Glomerular visceral epithelial cell (primary cell): ENCODE measurements around the gene GJD3.

Source experiments
- DNase-seq: peaks from one replicate; pipeline ENCODE4 v3.0.0-alpha.2; 2016; ENCODE audit errors: extremely low spot score

The GJD3 gene

DNA sequence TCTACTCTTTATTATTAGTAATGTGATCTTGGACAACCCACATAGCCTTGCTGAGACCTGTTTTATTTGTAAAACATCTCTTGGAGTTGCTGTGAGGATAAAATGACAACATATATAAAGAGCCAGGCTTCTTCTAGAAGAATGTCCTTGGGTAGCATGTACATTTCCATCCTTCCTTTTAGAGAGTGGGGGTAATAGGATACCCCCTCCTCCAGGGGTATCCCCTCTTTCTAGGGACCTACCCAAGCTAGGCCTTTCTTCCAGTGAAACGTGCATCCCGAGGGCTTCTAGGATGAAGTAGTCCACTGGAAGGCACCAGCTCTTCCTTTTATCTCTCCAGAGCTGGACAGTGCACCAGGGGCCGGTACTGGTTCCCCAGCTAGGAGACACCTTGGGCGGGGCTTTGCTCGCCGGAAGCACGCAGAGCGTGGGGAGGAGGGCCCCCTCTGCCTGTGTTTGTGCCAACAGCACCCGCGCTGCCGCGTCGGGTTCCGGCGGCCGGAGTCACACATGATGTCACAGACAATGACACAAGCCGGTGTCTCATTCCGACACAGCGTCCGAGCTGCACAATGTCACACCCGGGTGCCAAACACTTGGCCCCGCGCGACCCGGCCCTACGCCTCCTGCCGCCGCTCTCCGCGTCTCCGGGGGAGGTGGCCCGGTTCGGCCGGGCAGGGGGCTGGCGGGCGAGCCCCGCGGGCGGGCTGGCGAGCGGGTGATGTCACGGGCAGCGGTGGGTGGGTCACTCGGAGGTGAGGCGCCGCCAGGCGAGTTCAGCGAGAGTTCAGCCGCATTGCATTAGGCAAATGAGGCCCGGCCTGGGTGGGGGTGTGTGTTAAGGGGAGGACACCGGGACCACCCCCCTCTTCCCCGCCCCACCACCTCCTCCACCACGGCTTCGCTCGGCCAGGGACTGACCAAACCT lies 23.4 kb downstream of the GJD3 start:
- peak; percentile 86 for DNase-seq

GRCh38 chr17:40340327-40340726 lies 24.2 kb downstream of the GJD3 start:
- no peak for DNase-seq

GRCh38 chr17:40338941-40339649 lies 25.4 kb downstream of the GJD3 start:
- DNase-seq: no peak

DNA sequence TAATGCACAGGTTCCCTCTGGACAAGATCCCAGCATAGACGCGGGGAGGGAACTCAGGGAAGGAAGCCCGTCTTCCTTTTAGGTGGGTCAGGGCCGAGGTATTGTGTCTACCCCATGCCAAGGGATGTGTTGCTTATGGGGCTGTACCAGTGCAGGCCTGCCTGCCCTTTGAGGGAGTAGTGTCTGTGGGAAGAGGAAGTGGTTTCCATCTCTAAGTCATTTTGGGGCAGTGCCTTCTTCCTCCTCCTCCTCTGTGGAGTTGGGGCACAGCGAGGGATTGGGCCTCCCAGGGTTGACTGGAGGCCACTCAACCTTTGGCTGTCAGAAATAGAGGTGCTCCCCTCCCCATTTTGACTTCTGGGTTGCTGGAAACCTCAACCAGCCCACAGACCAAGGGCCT lies 26.5 kb downstream of the GJD3 start:
- no peak for DNase-seq

- no peak for DNase-seq
Measured at GRCh38 chr17:40337351-40337750, 27.2 kb downstream of the GJD3 start.

- no peak for DNase-seq
Measured at GRCh38 chr17:40335620-40336019, 28.9 kb downstream of the GJD3 start.

DNA sequence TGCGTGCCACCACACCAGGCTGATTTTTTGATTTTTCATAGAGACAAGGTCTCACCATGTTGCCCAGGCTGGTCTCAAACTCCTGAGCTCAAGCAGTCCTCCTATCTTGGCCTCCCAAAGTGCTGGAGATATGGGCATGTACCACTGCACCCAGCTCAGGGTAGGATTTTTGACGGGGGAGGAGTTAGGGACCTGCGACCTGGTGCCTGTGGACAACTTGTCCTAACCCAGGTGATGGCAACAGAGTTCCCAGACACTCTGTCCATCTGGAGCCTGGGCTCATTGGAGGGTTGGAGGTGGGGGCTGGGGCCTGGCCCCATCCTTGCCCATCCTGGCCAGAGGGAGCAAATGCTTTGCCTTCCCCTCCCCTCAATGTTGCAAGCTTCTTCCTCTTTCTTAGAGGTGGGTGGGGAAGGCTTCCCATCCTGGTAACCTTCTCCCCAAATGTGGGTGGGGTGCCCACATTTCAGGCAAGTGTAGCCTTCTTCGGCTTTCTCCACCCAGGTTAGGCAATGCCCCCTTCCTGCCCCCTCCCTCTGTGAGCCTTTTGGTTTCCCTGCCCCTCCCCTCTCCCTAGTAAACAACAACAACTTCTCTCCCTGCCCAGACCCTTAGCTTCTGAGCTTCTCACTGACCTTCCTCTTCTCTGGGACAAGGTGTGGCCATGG lies 30.6 kb downstream of the GJD3 start:
- no peak for DNase-seq

GRCh38 chr17:40331743-40332641 lies 32.5 kb downstream of the GJD3 start:
- DNase-seq: peak; percentile 88

DNA sequence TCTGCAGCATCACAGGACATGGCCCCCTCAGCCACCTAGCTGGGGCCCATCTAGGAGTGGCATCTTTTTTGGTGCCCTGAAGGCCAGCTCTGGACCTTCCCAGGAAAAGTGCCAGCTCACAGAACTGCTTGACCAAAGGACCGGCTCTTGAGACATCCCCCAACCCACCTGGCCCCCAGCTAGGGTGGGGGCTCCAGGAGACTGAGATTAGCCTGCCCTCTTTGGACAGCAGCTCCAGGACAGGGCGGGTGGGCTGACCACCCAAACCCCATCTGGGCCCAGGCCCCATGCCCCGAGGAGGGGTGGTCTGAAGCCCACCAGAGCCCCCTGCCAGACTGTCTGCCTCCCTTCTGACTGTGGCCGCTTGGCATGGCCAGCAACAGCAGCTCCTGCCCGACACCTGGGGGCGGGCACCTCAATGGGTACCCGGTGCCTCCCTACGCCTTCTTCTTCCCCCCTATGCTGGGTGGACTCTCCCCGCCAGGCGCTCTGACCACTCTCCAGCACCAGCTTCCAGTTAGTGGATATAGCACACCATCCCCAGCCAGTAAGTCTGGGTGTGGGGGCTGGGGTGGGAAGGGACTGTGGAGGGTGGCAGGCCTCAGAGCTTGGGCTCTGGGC lies 33.6 kb downstream of the GJD3 start:
- DNase-seq: no peak

DNA sequence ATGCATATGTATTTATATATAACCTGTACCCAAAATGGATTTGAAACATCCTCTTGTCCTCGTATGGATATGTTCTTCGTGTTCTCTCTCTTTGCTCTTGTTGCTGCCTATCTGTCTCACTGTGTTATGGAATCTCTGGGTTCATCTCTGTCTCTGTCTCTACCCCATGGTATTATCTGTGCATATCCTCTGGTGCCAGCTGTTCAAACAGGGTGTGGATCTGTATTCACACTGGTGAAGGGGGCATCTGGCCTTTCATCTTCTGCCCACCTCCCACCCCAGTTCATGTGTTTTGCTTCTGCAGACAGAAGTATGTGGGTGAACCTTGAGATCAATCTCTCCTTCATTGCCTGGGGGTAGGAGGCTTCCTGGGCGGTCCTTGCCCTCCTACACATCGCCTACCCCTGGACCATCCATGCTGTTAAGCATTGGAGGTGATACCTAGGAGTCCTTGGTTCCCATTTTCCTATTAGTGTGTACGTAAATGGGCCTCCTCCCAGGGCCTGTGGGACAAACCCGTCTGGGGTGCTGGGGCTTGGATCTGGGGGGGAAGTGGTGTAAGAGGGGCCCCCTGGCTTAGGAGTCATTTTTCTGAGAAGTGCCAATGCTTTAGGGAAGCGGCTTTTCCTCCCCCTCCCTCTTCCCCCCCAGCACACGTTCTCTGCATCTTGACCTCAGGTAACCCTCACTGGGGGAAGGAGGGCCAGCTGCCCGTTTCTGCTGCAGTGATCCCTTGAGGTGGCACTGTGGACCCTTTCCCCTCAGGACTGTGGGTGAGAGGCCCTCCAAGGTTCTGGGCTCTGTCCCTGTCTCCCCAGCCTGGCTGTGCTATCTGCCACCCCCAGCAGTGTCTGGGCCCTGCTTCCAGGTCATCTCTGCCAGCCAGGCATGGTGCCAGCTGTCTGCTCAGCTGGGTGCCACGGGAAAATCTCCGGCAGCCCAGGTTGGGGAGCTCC lies 34.4 kb downstream of the GJD3 start:
- peak; percentile 59 for DNase-seq

- DNase-seq: no peak
Measured at GRCh38 chr17:40328386-40328766, 36.2 kb downstream of the GJD3 start.

DNA sequence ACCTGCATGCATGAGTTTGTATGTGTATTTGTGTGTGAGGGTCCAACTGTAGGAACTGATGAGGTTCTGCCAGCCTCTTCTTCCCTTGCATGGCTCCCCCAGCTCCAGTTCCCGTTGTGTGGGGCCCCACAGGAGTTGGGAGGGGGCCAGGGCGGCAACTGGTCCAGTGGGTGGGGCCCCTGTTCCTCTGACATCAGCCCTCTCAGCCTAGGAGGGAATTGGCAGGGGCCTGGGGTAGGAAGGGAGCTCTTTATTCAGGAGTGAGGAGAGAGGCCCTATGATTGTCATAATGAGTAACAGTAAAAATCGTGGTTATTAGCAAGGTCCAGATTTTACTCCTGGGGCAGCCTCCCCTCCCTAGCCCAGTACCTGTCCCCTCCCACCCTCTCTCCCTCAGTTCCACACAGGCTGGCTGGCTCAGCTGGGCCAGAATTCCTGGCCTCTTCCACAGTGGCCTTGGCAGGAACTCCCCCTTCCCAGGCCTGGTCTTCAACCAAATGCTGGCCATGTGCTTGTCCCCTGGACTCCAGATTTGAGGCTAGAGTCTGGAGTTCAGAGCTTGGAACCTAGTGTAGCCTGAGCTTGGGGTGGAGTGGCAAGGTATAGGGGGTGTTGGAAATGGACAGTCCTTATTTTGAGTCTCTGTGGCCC lies 36.7 kb downstream of the GJD3 start:
- no peak for DNase-seq

GRCh38 chr17:40327244-40327729 lies 37.2 kb downstream of the GJD3 start:
- no peak for DNase-seq

DNA sequence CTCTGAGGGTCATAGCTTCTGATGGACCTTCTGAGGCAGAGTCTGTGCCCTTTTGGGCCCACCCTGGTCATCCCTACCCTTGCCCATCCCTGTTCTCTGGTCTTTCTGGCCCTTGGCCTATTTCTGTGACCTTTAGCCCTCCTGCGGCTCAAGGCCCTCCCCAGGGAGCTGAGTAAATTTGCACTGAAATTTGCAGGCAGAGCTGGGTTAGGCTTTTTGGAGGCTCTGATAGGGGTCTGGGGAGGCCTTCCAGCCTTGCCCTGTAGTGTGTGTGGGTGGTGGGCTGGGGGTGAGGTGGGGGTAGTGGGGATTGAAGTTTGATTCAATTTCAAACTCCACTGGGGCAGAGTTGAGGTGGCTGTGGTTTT lies 37.7 kb downstream of the GJD3 start:
- DNase-seq: no peak

DNA sequence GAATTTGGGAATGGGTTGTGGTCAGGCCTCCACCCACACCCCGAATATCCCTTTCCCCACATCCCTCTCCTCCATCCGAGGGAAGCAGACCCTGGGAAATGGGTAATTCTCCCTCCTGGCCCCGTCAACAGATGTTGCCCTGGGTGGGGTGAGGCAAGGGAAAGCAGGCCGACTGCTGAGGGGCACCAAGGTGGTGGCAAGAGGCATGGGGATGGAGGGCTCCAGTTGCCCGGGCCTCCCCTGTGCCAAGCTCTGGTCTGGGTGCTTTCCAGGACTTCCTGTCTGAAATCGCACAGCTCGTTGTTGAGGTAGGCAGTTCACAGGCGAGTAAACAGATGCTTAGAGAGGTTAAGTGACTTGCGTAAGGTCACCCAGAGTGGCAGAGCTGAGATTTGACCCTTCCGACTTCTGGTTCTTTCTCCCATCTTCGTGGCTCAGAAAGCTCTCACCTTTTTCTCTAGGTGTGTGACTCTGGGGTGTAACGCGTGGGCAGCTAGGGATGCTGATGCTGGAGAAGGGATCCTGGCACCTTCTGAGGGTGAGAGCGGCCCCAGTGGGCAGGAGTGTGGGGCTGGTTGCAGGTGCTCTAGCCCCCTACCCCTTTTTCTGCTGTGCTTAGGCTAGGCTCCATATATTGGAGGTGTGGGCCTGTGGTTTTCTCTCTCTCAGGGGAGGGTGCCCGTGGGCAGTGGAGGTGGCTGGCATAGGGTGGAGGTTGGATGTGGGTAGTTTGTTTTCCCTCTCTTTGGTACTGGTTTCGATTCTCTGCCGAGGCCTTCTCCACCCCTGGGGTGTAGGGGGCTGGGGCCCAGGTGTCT lies 38.3 kb downstream of the GJD3 start:
- DNase-seq: no peak

DNA sequence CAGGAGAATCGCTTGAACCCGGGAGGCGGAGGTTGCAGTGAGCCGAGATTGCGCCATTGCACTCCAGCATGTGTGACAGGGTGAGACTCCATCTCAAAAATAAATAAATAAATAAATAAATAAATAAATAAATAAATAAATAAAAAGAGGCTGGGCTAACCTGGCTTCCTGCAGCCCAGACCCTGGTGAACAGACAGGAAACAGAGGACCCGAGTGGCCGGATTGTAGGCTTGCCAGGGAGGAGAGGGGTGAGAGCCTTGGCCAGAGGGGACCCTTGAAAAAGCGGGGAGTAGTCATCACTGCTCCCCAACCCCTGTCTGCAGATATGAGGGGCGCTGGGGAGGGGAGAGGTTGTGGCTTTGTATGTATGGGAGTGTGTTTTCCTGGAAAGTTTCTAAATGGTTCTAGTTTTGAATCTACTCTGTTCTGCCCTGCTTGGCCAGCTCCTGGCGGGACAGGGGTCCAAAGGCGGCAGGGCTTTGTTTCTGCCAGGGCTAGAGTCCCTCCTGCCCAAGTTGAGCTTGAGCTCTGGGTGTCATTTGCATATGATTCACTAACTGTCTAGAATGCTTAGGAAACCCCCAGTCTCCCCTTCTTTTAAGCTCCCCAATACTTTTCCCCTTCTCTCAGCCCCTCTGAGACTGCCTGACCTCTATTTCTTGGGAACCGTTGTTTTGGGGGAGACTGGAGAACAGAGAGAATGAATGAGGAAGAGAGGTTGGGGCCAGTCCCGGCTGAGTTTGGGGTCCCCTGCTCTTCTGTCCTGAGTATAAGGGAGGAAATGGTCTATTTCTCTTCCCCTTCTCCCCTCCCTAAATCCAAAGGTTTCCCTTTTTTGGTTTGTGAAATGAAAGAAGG lies 39.2 kb downstream of the GJD3 start:
- no peak for DNase-seq
